Kidney (tissue), 14 donors: ENCODE data around the gene NAPG. TPM values are rescaled to one million over a fixed set of nuclear protein-coding genes. Genes with fewer than 3 reads are reported as not detected.

Experiments used
- DNase-seq, 5 donors: peaks; one replicate each; pipeline ENCODE4 v3.0.0-alpha.2; 2013 to 2020
- FAIRE-seq: peaks from 2 replicates; lab custom pipeline; 2012; peaks lifted over from hg19 to GRCh38; lab: Jason Lieb, UNC
- H3K27ac ChIP-seq, 2 donors: one replicate each; pipeline ENCODE4 v1.7.0; 2013; ENCODE audit warnings: low read depth in 2 of 2, low read length in 2 of 2, inconsistent platforms in 1 of 2
- H3K27me3 ChIP-seq: one replicate; pipeline ENCODE4 v1.7.1; 2013; ENCODE audit warnings: low read length, inconsistent platforms; ENCODE audit not compliant: control insufficient read depth, insufficient read depth
- H3K36me3 ChIP-seq, 3 donors: one replicate each; pipeline versions ENCODE4 v1.7.0 to v1.7.1; 2013; ENCODE audit warnings: low read length in 3 of 3, control low read depth in 1 of 3, inconsistent platforms in 1 of 3; ENCODE audit not compliant: insufficient read depth in 3 of 3, control insufficient read depth in 2 of 3
- H3K4me1 ChIP-seq, 3 donors: one replicate each; pipeline versions ENCODE4 v1.7.0 to v1.7.1; 2013; ENCODE audit warnings: low read length in 3 of 3, inconsistent platforms in 1 of 3, low read depth in 1 of 3; ENCODE audit not compliant: control insufficient read depth in 2 of 3, insufficient read depth in 2 of 3
- H3K4me3 ChIP-seq, 3 donors: one replicate each; pipeline versions ENCODE4 v1.7.0 to v1.8.1; 2013; ENCODE audit warnings: low read length in 3 of 3, control low read depth in 1 of 3, inconsistent platforms in 1 of 3
- H3K9ac ChIP-seq, 3 donors: one replicate each; pipeline versions ENCODE4 v1.7.0 to v1.7.1; 2013; ENCODE audit warnings: low read length in 3 of 3, control low read depth in 1 of 3, inconsistent platforms in 1 of 3
- H3K9me3 ChIP-seq, 3 donors: one replicate each; pipeline versions ENCODE4 v1.7.0 to v1.7.1; 2013; ENCODE audit warnings: low read length in 3 of 3, control low read depth in 1 of 3, inconsistent platforms in 1 of 3; ENCODE audit not compliant: control insufficient read depth in 2 of 3, insufficient read depth in 1 of 3
- CTCF ChIP-seq: IDR thresholded peaks from 3 replicates; pipeline ENCODE4 v1.5.1; 2012; ENCODE audit warnings: mild to moderate bottlenecking, moderate library complexity, borderline replicate concordance; ENCODE audit not compliant: insufficient read depth; ENCODE audit errors: extremely low read depth
- intact Hi-C: fragments of 100-400 bp; cut with DNase I; formaldehyde crosslinking; loops from one replicate; pipeline ENCODE4 v1.11.1; 2022
- polyA plus RNA-seq: library from polyadenylated mRNA; stranded (reverse); fragments of 350-450 nt; fragmentation: Illumina TruSeq; extraction: RNeasy Lipid Tissue Mini Kit (QIAGEN cat#74804); gene quantifications from one replicate; pipeline ENCODE4 v1.2.3, GENCODE V29; 2014; ENCODE audit warnings: low read depth, low replicate concordance; ENCODE audit not compliant: insufficient read depth
- total RNA-seq: library from RNA; stranded (reverse); fragmentation: NEBNext Ultra II Directional; extraction: Animal tissue kit (Norgen Biotek cat#: 25700); gene quantifications from one replicate; pipeline ENCODE4 v1.2.1, GENCODE V29; 2021
- donor health status: control.
- donor health status: control.
- donor health status: control.
- donor health status: control.
- donor health status: control.
- donor health status: DM: yes; HTN: yes; CAD: no.
- donor health status: Normal renal cell carcinoma (clear cell type).

Gene NAPG
- total and polyA plus RNA-seq, 2 donors from 2014 or later, result 15.0 to 39.4 TPM

GRCh38 chr18:10528439-10528838, 2.6 kb downstream of the NAPG start:
- TF ChIP-seq CTCF, result no peak
- H3K4me1 ChIP-seq, result peaks cover 0 to 10% (median 4%) of the 10 kb centered on the region in 3 donors
- H3K9me3 ChIP-seq, result no peaks in the 10 kb centered on the region
- H3K27ac ChIP-seq, result no peak overlapping the region
- no peak overlapping the region for H3K4me3 ChIP-seq
- H3K27me3 ChIP-seq, result no peaks in the 10 kb centered on the region
- no peak overlapping the region for H3K9ac ChIP-seq
- no peaks in the 10 kb centered on the region for H3K36me3 ChIP-seq
- FAIRE-seq, result no peak
- no peak for DNase-seq
- intact Hi-C loops, result no loop called here

GRCh38 chr18:10530002-10530401, 4.2 kb downstream of the NAPG start:
- Histone ChIP-seq H3K4me3 (no peak overlapping the region), H3K27me3 (no peaks in the 10 kb centered on the region), H3K27ac (no peak overlapping the region), H3K9me3 (no peaks in the 10 kb centered on the region), H3K9ac (no peak overlapping the region), H3K36me3 (no peaks in the 10 kb centered on the region), H3K4me1 (peaks cover 0 to 10% (median 2%) of the 10 kb centered on the region in 3 donors)
- no peak for DNase-seq
- no peak for TF ChIP-seq CTCF
- no peak for FAIRE-seq
- intact Hi-C loops, result no loop called here

- H3K9ac ChIP-seq, result no peak overlapping the region
- H3K27me3 ChIP-seq, result no peaks in the 10 kb centered on the region
- H3K4me1 ChIP-seq, result peaks cover 0 to 10% (median 0%) of the 10 kb centered on the region in 3 donors
- H3K27ac ChIP-seq, result no peak overlapping the region
- intact Hi-C loops, result no loop called here
- TF ChIP-seq CTCF, result no peak
- DNase-seq, result no peak
- no peaks in the 10 kb centered on the region for H3K9me3 ChIP-seq
- no peak overlapping the region for H3K4me3 ChIP-seq
- no peak for FAIRE-seq
- H3K36me3 ChIP-seq, result no peaks in the 10 kb centered on the region
Measured at GRCh38 chr18:10530852-10531251, 5.0 kb downstream of the NAPG start.

- no peak for FAIRE-seq
Measured at GRCh38 chr18:10533111-10533510, 7.3 kb downstream of the NAPG start.

More at GRCh38 chr18:10533111-10533510, 7.3 kb downstream of the NAPG start:
- no peak overlapping the region for H3K9ac ChIP-seq
- no peaks in the 10 kb centered on the region for H3K4me1 ChIP-seq
- TF ChIP-seq CTCF, result no peak
- no peak for DNase-seq
- no peaks in the 10 kb centered on the region for H3K27me3 ChIP-seq
- H3K4me3 ChIP-seq, result no peak overlapping the region
- H3K36me3 ChIP-seq, result no peaks in the 10 kb centered on the region
- intact Hi-C loops, result no loop called here
- no peak overlapping the region for H3K27ac ChIP-seq
- H3K9me3 ChIP-seq, result no peaks in the 10 kb centered on the region
